Endothelial cell of umbilical vein (primary cell): ENCODE measurements around the gene SNX30. TPM values are rescaled to one million over a fixed set of nuclear protein-coding genes. Genes with fewer than 3 reads are reported as not detected.

Experiments used
- BruUV-seq: library from RNA; stranded (reverse); fragments of 400-500 nt; replicated peaks from 2 replicates; lab custom pipeline; 2021; lab: Mats Ljungman, UMichigan
- CTCF ChIA-PET: fragments of 300-600, 350-600 bp; sonication (Branson Sonifier 250); formaldehyde crosslinking; loops from one replicate; lab custom pipeline; 2021; ENCODE audit warnings: antibody characterized with exemption, inconsistent platforms; lab: Charles Lee
- POLR2A ChIA-PET: fragments of 300-600, 350-600 bp; sonication (Branson Sonifier 250); formaldehyde crosslinking; loops from one replicate; lab custom pipeline; 2021; ENCODE audit warnings: antibody characterized with exemption, inconsistent platforms; lab: Charles Lee
- DNase-seq: peaks from one replicate; pipeline ENCODE4 v3.0.0-alpha.2; 2011; ENCODE audit warnings: low read depth, low spot score
- FAIRE-seq: peaks from 2 replicates; lab custom pipeline; 2011; peaks lifted over from hg19 to GRCh38; lab: Jason Lieb, UNC
- H2AFZ ChIP-seq: 2 replicates; pipeline ENCODE4 v1.6.0; 2012; ENCODE audit warnings: low read depth, low read length, control low read depth, inconsistent platforms
- H3K27ac ChIP-seq: 2 replicates; pipeline ENCODE4 v1.5.1; 2011; ENCODE audit warnings: low read depth, mild to moderate bottlenecking, control low read depth, low read length, moderate library complexity; ENCODE audit not compliant: insufficient read depth
- H3K27me3 ChIP-seq, 2 experiments: 2 replicates each; pipeline versions ENCODE4 v1.6.0 to v1.6.1; 2011; ENCODE audit warnings: low read length in 2 of 2, mixed read lengths in 1 of 2; ENCODE audit not compliant: control insufficient read depth in 2 of 2, insufficient read depth in 2 of 2
- H3K36me3 ChIP-seq, 2 experiments: 2 replicates in 1 of 2; 3 replicates in 1 of 2; pipeline ENCODE4 v1.5.1; 2011; ENCODE audit warnings: low read length in 2 of 2, mild to moderate bottlenecking in 1 of 2, moderate library complexity in 1 of 2; ENCODE audit not compliant: control insufficient read depth in 2 of 2, insufficient read depth in 2 of 2; ENCODE audit errors: extremely low read depth in 1 of 2
- H3K4me1 ChIP-seq: 3 replicates; pipeline ENCODE4 v1.5.1; 2011; ENCODE audit warnings: mild to moderate bottlenecking, low read length; ENCODE audit not compliant: control insufficient read depth, insufficient read depth; ENCODE audit errors: extremely low read depth
- H3K4me2 ChIP-seq: 2 replicates; pipeline ENCODE4 v1.6.1; 2011; ENCODE audit warnings: low read length, control low read depth, mixed read lengths; ENCODE audit not compliant: insufficient read depth
- H3K4me3 ChIP-seq, 3 experiments: fragments of 200-600 bp in 1 of 3; sonication (generic), shearing (Covaris generic) in 1 of 3; replicated peaks in 1 of 3; 2 replicates each; pipeline ENCODE4 v1.5.1; 2011 to 2016; ENCODE audit warnings: control low read depth in 3 of 3, low read length in 3 of 3, mild to moderate bottlenecking in 2 of 3, inconsistent platforms in 1 of 3, low read depth in 1 of 3, moderate library complexity in 1 of 3; ENCODE audit not compliant: insufficient read depth in 1 of 3
- H3K79me2 ChIP-seq: 2 replicates; pipeline ENCODE4 v1.6.0; 2012; ENCODE audit warnings: low read length, inconsistent platforms; ENCODE audit not compliant: control insufficient read depth, insufficient read depth
- H3K9ac ChIP-seq: replicated peaks from 2 replicates; pipeline ENCODE3; 2011; ENCODE audit warnings: low read length, control low read depth; ENCODE audit not compliant: insufficient read depth; ENCODE audit errors: extremely low read depth
- H3K9me1 ChIP-seq: replicated peaks from 3 replicates; pipeline ENCODE4 v1.6.0; 2011; ENCODE audit warnings: mild to moderate bottlenecking, low read length; ENCODE audit not compliant: control insufficient read depth, insufficient read depth; ENCODE audit errors: extremely low read depth
- H3K9me3 ChIP-seq: replicated peaks from 2 replicates; pipeline ENCODE4 v1.5.1; 2012; ENCODE audit warnings: low read length, inconsistent platforms; ENCODE audit not compliant: control insufficient read depth, insufficient read depth
- H4K20me1 ChIP-seq: replicated peaks from 2 replicates; pipeline ENCODE3; 2011; ENCODE audit warnings: mild to moderate bottlenecking, low read length; ENCODE audit not compliant: control insufficient read depth, insufficient read depth; ENCODE audit errors: extremely low read depth
- EZH2 ChIP-seq: IDR thresholded peaks from 2 replicates; pipeline ENCODE4 v1.6.1; 2012; ENCODE audit warnings: borderline replicate concordance, low read depth, mild to moderate bottlenecking, moderate library complexity, low read length, inconsistent platforms; ENCODE audit not compliant: severe bottlenecking
- FOS ChIP-seq: IDR thresholded peaks from 2 replicates; pipeline ENCODE4 v1.6.1; 2011; ENCODE audit warnings: mild to moderate bottlenecking, low read length, moderate library complexity, borderline replicate concordance; ENCODE audit not compliant: insufficient read depth
- GATA2 ChIP-seq: IDR thresholded peaks from 2 replicates; pipeline ENCODE4 v1.7.0; 2011; ENCODE audit warnings: low read depth, mild to moderate bottlenecking, moderate library complexity, mixed read lengths, low read length; ENCODE audit not compliant: insufficient read length, insufficient read depth
- JUN ChIP-seq: IDR thresholded peaks from 2 replicates; pipeline ENCODE4 v1.6.1; 2011; ENCODE audit warnings: borderline replicate concordance, low read depth; ENCODE audit not compliant: insufficient read length, insufficient read depth
- MYC ChIP-seq: IDR thresholded peaks from one replicate; pipeline ENCODE4 v1.6.1; 2011; ENCODE audit warnings: mild to moderate bottlenecking, low read depth, low read length
- POLR2A ChIP-seq: IDR thresholded peaks from 2 replicates; pipeline ENCODE4 v1.6.1; 2012; ENCODE audit warnings: low read depth, mild to moderate bottlenecking, control low read depth, low read length
- POLR2AphosphoS5 ChIP-seq: IDR thresholded peaks from 2 replicates; pipeline ENCODE4 v1.6.1; 2012; ENCODE audit warnings: low read depth, mild to moderate bottlenecking, control low read depth, low read length, moderate library complexity; ENCODE audit not compliant: insufficient read depth
- dilution Hi-C: fragments of 300-500 bp; cut with MboI; formaldehyde crosslinking; loops from one replicate; pipeline ENCODE4 v1.15.0; 2019; ENCODE audit warnings: low sequenced_read_pairs; ENCODE audit not compliant: extremely low pct_ligation_motif_present
- intact Hi-C: fragments of 100-400 bp; cut with micrococcal nuclease; formaldehyde crosslinking; loops from one replicate; pipeline ENCODE4 v1.10.0; 2022
- polyA plus RNA-seq, 4 experiments: library from polyadenylated mRNA; depleted of rRNA in 3 of 4; stranded (reverse) in 3 of 4; unstranded in 1 of 4; fragments of >200 nt; gene quantifications; 2 replicates each; pipeline versions ENCODE4 v1.2.1 to v1.2.3, GENCODE V29; 2011 to 2012; ENCODE audit warnings: missing spikeins in 1 of 4
- total RNA-seq: library from RNA; stranded (reverse); gene quantifications from 2 replicates; pipeline ENCODE4 v1.2.3, GENCODE V29; 2021
- TF ChIP-seq, protein P1 (sequence below): IDR thresholded peaks from 2 replicates; pipeline ENCODE4 v1.6.1; 2011; ENCODE audit not compliant: insufficient read depth, insufficient read length
- TF ChIP-seq, protein P2 (sequence below), 2 donors: IDR thresholded peaks; 1 replicate in 1 of 2; 2 replicates in 1 of 2; pipeline ENCODE4 v1.5.1; 2011; ENCODE audit warnings: low read length in 2 of 2, mild to moderate bottlenecking in 2 of 2, moderate library complexity in 2 of 2, control low read depth in 1 of 2, inconsistent platforms in 1 of 2, low read depth in 1 of 2; ENCODE audit not compliant: insufficient read depth in 1 of 2; ENCODE audit errors: extremely low read depth in 1 of 2

SNX30 gene
- total and polyA plus RNA-seq, 2 donors (not counting 3 experiments of a cell fraction or from before 2014, with no cell fraction given), result 2.8 to 6.3 TPM

DNA sequence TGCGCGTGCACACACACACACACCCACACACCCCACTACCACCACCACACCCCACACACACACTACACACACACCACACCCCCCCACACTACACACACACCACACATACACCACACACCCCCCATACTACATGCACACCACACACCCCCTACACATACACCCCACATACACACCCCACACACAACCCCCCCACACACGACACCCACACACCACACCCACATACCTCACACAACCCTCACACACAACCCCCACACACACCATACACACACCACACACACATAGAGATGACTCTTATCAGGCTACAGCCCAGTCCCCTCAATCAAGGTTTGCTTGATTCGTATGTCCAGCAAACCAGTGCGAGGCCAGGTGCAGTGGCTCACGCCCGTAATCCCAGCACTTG, 114.4 kb downstream of the SNX30 start:
- no peak for FAIRE-seq
- H3K79me2 ChIP-seq, result no peaks in the 10 kb centered on the region

More for the DNA sequence above, 114.4 kb downstream of the SNX30 start:
- Histone ChIP-seq H3K9me3 (no peaks in the 10 kb centered on the region), H3K36me3 (no peaks in the 10 kb centered on the region), H3K4me1 (no peaks in the 10 kb centered on the region), H3K4me2 (no peak overlapping the region), H3K27ac (no peak overlapping the region), H4K20me1 (no peaks in the 10 kb centered on the region), H3K27me3 (no peaks in the 10 kb centered on the region), H3K9me1 (no peaks in the 10 kb centered on the region), H3K9ac (no peak overlapping the region), H3K4me3 (no peak overlapping the region), H2AFZ (no peak overlapping the region)
- intact Hi-C loops (no loop called here), dilution Hi-C loops (no loop called here)
- DNase-seq, result no peak
- BruUV-seq, result no TSS peak
- no peak for TF ChIP-seq FOS
- TF ChIP-seq EZH2, result no peak
- TF ChIP-seq GATA2, result no peak
- TF ChIP-seq MYC, result no peak
- no peak for TF ChIP-seq POLR2AphosphoS5
- TF ChIP-seq, protein P1, sequence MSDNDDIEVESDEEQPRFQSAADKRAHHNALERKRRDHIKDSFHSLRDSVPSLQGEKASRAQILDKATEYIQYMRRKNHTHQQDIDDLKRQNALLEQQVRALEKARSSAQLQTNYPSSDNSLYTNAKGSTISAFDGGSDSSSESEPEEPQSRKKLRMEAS, result no peak
- TF ChIP-seq JUN, result no peak
- TF ChIP-seq, protein P2, sequence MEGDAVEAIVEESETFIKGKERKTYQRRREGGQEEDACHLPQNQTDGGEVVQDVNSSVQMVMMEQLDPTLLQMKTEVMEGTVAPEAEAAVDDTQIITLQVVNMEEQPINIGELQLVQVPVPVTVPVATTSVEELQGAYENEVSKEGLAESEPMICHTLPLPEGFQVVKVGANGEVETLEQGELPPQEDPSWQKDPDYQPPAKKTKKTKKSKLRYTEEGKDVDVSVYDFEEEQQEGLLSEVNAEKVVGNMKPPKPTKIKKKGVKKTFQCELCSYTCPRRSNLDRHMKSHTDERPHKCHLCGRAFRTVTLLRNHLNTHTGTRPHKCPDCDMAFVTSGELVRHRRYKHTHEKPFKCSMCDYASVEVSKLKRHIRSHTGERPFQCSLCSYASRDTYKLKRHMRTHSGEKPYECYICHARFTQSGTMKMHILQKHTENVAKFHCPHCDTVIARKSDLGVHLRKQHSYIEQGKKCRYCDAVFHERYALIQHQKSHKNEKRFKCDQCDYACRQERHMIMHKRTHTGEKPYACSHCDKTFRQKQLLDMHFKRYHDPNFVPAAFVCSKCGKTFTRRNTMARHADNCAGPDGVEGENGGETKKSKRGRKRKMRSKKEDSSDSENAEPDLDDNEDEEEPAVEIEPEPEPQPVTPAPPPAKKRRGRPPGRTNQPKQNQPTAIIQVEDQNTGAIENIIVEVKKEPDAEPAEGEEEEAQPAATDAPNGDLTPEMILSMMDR (IDR thresholded peaks at IDR 0.05; ENCODE audit: extremely low read depth in 1 of 2, insufficient read depth in 1 of 2, low read depth in 1 of 2, low read length in 2 of 2), result no peak
- no peak for TF ChIP-seq POLR2A
- ChIA-PET POLR2A (no interaction called here), CTCF (no interaction called here)
